ENCODE measurements around the gene SLC22A4.

Gene SLC22A4

GRCh38 chr5:132293992-132294727 is at the start of gene SLC22A4:
TSS of gene SLC22A4 (plus strand) at chr5:132294394. CDS start at chr5:132294617, 223 bp downstream.
- DNase-seq = peak; percentile 64

- DNase-seq = no peak
Measured at GRCh38 chr5:132245593-132245992, 48.6 kb upstream of the SLC22A4 start.

GRCh38 chr5:132246806-132247205 is 47.4 kb upstream of the SLC22A4 start:
- DNase-seq = no peak

DNA sequence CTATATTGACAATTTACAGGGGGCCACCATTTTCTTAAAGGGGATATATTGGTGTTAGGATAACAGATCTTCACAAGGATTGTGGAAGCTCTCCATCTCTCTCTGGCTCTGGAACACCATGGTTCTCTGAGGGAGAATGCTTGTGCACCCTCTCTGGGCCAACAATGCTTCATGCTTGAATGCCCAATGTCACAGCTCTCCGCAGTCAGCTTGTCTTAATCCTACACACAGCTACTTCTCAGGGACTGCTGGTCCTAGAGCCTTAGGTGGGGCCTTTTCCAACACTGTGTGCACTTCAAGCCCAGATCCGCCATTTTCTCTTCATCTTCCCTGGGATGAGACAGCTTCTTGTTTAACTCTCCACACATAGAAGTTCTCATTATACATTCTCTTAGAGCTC is 43.6 kb upstream of the SLC22A4 start:
- DNase-seq = no peak

DNA sequence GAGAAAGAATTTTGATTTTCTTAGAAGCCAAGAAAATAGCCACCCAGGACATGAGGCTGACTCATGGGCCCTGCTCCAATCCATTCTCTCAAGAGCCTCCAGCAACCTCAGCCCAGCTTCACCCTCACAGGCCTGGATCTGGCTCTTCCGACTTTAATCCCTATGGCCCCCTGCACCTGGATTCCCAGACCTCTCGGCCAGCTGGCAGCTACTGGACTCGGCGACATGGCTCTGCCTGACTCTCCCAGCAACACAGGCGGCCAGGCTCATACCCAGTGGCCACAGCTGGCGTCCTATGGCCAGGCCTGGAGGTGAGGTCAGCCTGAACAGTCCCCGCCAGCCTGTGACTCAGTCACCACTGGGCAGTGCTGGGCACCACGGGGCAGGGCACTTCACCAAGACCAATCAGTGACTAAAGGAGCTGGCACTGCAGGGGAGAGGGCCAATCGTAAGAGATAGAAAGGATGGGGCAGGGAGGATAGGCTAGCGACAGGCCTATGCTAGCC is 42.9 kb upstream of the SLC22A4 start:
- DNase-seq = no peak

GRCh38 chr5:132253008-132253441 is 41.2 kb upstream of the SLC22A4 start:
- DNase-seq = no peak

- DNase-seq = no peak
Measured at GRCh38 chr5:132253452-132254320, 40.5 kb upstream of the SLC22A4 start.

- DNase-seq = no peak
Measured at GRCh38 chr5:132254321-132254977, 39.7 kb upstream of the SLC22A4 start.

DNA sequence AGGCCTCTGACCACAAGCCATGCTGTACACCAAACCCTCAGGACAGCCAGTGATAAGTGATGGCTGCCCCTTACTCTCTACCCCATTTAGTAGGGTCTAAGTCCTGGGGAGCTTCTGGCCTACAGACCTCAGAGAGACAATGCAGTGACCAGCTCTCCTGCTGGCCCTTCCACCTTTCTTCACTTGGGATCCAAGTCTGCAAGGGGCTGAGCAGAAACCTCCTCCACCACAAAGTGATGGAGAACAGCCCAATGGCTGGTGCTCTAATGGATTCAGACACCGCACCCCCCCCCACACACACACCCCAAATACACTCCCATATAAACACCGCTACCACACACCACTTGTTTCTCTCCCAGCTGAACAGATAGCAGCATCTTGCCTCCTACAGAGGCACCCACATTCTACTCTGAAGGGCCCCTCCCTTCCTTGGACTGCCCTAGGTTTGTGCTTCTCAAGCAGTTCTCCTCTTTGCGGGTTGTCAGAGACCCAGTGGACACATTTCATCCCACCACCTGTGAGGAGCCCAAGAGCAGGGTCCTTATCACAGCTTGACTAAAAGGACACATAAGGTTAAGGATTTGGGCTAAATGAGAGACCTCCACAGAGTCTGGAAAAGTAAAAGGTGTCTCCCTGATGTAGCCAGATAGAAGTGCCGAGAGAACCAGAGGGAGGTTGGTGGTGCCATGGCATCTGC is 38.0 kb upstream of the SLC22A4 start:
- no peak for DNase-seq

DNA sequence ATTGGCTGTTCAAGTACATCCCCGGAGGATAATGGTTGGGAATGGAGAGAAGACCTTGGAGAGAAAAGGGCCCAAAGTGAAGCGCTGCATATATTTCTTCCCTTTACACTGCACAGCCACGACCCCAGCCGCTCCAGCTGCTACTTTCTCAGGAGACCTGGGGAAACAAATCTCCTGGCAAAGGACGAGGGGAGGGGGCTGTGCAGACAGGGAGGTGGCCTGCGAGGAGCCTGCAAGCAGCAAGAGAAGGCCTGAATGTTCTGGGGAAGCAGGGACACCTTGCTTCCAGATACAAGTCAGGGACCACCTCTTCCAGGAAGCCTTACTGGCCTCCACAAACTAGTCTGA is 37.4 kb upstream of the SLC22A4 start:
- DNase-seq = no peak

DNA sequence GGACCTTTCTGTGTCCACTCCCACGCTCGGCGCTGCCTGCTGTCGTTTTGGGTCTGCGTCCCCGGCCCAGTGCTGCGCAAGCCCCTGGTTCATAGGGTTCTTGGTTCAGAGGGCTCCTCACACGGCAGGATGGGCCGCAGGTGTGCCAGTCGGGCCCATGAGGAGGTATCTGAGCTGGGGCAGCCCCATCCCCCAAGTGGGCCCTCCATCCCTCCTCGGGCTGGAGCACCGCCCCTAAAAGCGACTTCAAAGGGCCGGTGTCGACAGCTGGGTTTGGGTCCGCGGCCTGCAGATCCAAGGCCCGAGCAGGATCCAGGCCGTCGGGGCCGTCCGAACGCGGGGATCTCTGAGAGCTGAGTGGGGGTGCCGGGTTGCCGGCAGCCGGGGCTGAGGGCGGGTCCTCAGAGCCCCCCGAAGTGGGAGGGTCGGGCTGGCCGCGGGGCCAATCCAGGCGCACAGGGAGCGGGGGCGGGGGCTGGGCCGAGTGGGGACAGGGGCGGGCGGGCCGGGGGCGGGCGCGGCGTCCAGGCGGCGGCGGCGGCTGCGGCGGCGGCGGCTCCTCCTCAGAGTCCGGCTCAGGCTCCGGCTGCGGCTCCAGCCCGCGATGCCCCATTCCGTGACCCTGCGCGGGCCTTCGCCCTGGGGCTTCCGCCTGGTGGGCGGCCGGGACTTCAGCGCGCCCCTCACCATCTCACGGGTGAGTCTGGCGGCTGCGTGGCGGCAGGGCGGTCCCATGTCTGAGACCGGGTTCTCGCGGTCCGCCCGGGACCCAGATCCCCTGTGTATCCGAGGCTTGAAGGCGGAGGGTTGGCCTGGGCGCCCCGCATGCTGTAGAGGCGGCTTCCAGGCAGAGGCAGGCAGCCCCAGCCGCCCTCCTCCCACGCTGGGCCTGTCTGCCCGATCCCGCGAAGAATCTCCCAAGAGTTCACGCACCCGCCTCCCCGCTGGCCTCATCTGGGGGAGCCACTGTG is 36.8 kb upstream of the SLC22A4 start, which contains the start of gene PDLIM4:
Gene PDLIM4 (plus strand): TSS at position 566 of the 971 bp plus-strand sequence. CDS start 39 bp downstream, at position 605.
- DNase-seq = no peak

DNA sequence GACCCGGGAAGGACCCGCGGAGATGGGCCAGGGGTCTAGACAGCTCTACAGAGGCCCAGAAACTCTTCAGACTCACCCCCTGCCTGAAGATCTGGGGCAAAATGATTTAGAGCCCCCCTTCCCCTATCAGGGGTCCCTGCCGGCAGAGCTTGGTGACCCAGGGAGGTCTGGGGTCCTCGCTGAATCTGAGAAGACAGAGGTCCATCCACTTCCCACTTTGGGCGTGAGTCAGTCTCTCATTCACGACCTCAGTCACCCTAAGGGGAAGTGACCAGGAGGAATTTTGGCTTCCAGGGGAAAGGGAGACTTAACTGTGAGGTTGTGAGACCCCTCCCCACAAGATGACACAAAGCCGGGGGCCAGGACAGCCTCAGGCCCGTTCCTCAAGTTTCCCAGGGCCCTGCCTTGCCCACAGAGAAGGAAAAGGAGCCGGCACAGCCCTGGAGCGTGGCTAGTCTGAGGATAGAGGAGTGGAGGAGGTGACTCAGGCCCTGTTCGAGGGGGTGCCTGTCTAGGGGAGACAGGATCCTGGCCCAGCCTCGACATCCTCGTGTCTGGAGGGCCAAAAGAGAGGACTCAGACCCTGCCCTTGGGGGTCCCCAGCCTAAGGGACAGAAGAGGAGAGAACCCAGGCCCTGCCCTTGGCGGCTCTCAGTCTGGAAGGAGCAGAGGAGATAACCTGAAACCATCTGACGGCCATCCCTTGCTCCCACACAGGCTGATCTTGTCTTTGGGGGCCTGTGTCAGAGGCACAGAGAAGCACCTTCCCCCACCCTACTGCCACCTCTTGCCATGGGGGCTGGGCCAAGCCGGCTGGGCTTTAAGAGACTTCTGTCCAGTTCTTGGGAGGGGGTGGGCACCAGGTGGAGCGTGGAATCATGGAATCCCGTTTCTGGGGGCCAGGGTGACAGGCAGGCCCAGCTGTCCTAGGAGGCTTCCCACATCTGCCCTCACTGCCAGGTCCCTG is 35.8 kb upstream of the SLC22A4 start:
- no peak for DNase-seq

GRCh38 chr5:132259069-132259851 is 34.9 kb upstream of the SLC22A4 start:
- no peak for DNase-seq

- no peak for DNase-seq
Measured at GRCh38 chr5:132260051-132260450, 34.1 kb upstream of the SLC22A4 start.

DNA sequence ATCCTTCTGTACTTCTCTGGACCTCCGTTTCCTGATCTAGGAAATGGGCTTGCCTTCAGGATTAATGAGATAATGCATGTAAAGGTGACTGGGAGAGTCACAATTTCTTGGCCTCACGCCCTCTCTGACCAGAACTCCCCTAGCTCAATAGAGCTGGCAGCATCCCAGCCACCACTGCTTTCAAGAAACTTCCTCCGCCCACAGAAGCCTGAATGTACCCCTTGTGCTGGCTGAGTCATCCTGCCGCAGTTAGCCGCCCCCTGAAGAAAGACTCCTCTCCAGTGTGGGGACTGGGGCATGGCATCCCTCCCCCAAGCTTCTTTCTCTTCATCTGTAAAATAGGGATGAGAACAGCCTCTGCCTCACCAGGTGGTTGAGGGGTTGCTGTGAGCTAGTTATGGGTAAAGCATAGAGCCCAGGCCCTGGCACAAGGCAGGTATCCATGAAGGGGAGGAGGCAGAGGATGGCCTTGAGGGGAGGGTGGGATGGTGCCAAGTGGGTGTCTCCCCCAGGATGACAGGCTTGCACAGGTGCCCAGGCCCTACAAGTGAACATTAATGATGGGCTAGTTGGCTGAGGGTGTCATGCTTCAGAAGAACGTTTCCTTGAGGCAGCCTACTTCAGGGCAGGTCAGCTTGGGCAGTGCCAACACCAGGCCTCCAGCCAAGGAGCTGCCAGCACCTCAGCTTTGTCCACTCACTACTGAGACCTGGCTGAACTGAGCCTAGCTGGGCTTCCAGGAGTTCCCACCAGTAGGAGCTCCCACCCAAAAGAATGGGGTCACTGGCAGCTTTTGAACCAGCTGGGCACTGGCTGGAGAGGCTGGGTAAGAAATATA is 33.3 kb upstream of the SLC22A4 start:
- no peak for DNase-seq

DNA sequence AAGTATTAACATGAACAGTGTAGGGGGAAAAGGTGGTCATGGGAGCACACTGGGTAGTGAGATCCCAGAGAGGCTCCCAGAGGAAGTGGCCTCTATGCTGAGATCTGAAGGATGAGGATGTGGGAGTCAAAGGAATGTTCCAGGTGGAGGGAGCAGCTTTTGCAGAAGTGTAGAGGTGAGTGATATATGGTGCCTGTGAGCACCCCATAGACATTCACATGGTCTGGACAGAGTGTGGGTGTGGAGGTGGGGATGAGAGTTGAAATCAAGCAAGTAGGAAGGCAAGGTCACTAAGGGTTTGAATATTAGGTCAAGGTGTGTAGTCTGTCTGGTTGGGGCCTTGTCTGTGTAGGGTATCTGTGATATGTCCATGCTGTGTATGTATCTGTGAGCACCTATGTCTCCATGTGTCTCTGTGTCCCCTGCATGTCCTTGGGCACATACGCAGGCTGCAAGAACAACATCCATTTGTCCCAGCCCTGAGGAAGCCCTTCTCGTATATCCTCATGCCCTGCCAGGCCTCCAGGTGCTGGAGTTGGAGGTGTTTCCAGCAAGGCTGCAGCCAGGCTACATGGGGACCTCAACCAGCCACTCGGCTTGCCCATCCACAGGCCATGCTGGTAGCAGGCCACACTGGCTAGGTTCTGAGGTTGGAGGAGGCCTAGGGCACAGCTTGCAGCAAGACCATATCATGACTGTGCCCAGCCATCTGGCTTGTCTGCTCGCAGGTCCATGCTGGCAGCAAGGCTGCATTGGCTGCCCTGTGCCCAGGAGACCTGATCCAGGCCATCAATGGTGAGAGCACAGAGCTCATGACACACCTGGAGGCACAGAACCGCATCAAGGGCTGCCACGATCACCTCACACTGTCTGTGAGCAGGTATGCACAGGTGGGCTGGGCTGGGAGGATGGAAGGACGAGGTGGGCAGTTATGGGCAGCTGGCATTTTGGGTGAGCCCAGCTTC is 32.0 kb upstream of the SLC22A4 start:
- no peak for DNase-seq
